ENCODE measurements around the gene KHDC3L. TPM values are rescaled to one million over a fixed set of nuclear protein-coding genes. Genes with fewer than 3 reads are reported as not detected.

KHDC3L gene
- total RNA-seq, 1 experiment from 2014 or later, result not detected

GRCh38 chr6:73400656-73401055 lies 38.2 kb downstream of the KHDC3L start:
- Histone ChIP-seq H3K9me3 (ENCODE audit: control insufficient read depth, insufficient read depth, low read depth, low read length) (no peaks in the 10 kb centered on the region), H3K4me3 (ENCODE audit: low read depth in 2 of 2, low read length in 2 of 2) (no peak overlapping the region), H3K27ac (ENCODE audit: low read length) (no peak overlapping the region), H3K36me3 (ENCODE audit: control insufficient read depth, insufficient read depth, low read length) (peaks cover 7% of the 10 kb centered on the region; the same call in 1 of the 2 replicates), H3K4me1 (ENCODE audit: control insufficient read depth, insufficient read depth, low read length) (peaks cover 8% of the 10 kb centered on the region; the same call in 1 of the 2 replicates), H3K27me3 (ENCODE audit: control insufficient read depth, insufficient read depth, low read length) (no peaks in the 10 kb centered on the region)
- ATAC-seq (no peak), DNase-seq (ENCODE audit: low read depth, low spot score) (no peak)
- CTCF ChIA-PET, result no interaction called here
- TF ChIP-seq SIN3A (IDR thresholded peaks at IDR 0.05; ENCODE audit: borderline replicate concordance, insufficient read depth, low read depth, low read length), result no peak
- no peak for TF ChIP-seq CTCF (IDR thresholded peaks at IDR 0.05)
- TF ChIP-seq REST (IDR thresholded peaks at IDR 0.05; ENCODE audit: insufficient read depth in 1 of 2, low read depth in 2 of 2, low read length in 1 of 2), result no peak
- no peak for TF ChIP-seq POLR2AphosphoS5 (IDR thresholded peaks at IDR 0.05; ENCODE audit: low read depth, low read length)
- TF ChIP-seq TCF7L2 (IDR thresholded peaks at IDR 0.05; ENCODE audit: low read depth, low read length), result no peak
- intact Hi-C loops (cut with micrococcal nuclease; ENCODE audit: unreplicated experiment) (no loop called here), in situ Hi-C loops (cut with HindIII; ENCODE audit: low pct_unique_long_range_greater_than_20kb, low sequenced_read_pairs) (no loop called here)
- POLR2A ChIA-PET, result no interaction called here
- no TSS peak for BruUV-seq (replicated peaks)

- in situ Hi-C loops (cut with HindIII; ENCODE audit: low pct_unique_long_range_greater_than_20kb, low sequenced_read_pairs), result no loop called here
- Histone ChIP-seq H3K4me1 (ENCODE audit: control insufficient read depth, insufficient read depth, low read length) (no peaks in the 10 kb centered on the region), H3K27ac (ENCODE audit: low read length) (no peak overlapping the region), H3K4me3 (ENCODE audit: low read depth in 2 of 2, low read length in 2 of 2) (no peak overlapping the region), H3K36me3 (ENCODE audit: control insufficient read depth, insufficient read depth, low read length) (peaks cover 41% of the 10 kb centered on the region), H3K9me3 (ENCODE audit: control insufficient read depth, insufficient read depth, low read depth, low read length) (no peaks in the 10 kb centered on the region), H3K27me3 (ENCODE audit: control insufficient read depth, insufficient read depth, low read length) (no peaks in the 10 kb centered on the region)
- no TSS peak for BruUV-seq (replicated peaks)
- intact Hi-C loops (cut with micrococcal nuclease; ENCODE audit: unreplicated experiment), result no loop called here
- ChIA-PET CTCF (no interaction called here), POLR2A (no interaction called here)
- no peak for DNase-seq (ENCODE audit: low read depth, low spot score)
- no peak for TF ChIP-seq SIN3A (IDR thresholded peaks at IDR 0.05; ENCODE audit: borderline replicate concordance, insufficient read depth, low read depth, low read length)
- no peak for TF ChIP-seq REST (IDR thresholded peaks at IDR 0.05; ENCODE audit: insufficient read depth in 1 of 2, low read depth in 2 of 2, low read length in 1 of 2)
- no peak for TF ChIP-seq CTCF (IDR thresholded peaks at IDR 0.05)
- TF ChIP-seq TCF7L2 (IDR thresholded peaks at IDR 0.05; ENCODE audit: low read depth, low read length), result no peak
- no peak for TF ChIP-seq POLR2AphosphoS5 (IDR thresholded peaks at IDR 0.05; ENCODE audit: low read depth, low read length)
- no peak for ATAC-seq
These were observed 46.9 kb downstream of the KHDC3L start for GRCh38 chr6:73409395-73409794.

Data from Panc1 (cell line).